ENCODE results near the gene PLXNA4.

DNA sequence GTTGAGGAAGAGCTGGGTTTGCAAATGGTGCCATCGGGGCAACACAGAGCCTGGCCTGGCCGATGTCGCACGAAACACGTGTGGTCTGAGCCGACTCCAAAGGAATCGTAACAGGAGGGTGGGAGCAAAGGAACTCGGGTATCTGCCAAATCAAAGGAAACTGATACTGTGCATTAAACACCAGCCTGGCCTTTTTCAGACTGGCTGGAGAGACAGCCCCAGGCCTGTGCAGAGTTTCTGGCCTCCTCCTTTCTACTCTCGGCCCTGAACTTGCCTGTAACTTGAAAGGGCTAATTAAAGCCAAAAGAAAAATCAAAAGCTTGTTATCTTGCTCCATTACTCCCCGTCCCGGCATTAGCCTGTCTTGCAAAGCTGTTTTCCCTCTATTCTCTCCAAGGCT is 71.4 kb downstream of the PLXNA4 start:
- TF ChIP-seq, protein P1, sequence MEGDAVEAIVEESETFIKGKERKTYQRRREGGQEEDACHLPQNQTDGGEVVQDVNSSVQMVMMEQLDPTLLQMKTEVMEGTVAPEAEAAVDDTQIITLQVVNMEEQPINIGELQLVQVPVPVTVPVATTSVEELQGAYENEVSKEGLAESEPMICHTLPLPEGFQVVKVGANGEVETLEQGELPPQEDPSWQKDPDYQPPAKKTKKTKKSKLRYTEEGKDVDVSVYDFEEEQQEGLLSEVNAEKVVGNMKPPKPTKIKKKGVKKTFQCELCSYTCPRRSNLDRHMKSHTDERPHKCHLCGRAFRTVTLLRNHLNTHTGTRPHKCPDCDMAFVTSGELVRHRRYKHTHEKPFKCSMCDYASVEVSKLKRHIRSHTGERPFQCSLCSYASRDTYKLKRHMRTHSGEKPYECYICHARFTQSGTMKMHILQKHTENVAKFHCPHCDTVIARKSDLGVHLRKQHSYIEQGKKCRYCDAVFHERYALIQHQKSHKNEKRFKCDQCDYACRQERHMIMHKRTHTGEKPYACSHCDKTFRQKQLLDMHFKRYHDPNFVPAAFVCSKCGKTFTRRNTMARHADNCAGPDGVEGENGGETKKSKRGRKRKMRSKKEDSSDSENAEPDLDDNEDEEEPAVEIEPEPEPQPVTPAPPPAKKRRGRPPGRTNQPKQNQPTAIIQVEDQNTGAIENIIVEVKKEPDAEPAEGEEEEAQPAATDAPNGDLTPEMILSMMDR (IDR thresholded peaks at IDR 0.05): no peak
- no peak for TF ChIP-seq TCF7L2 (IDR thresholded peaks at IDR 0.05; ENCODE audit: low read depth, low read length)

All from Panc1 (cell line).